LNCAP (cell line): Measurements from ENCODE around the gene ITGA3.

ENCODE experiments used
- CTCF ChIP-seq: fragments of 450-650 bp; IDR thresholded peaks from 2 replicates; pipeline ENCODE4 v1.5.1; 2017; ENCODE audit warnings: mild to moderate bottlenecking

ITGA3 gene

GRCh38 chr17:50050431-50051032 lies 5.4 kb upstream of the ITGA3 start:
- no peak for TF ChIP-seq CTCF

GRCh38 chr17:50051082-50051576 lies 4.8 kb upstream of the ITGA3 start:
- TF ChIP-seq CTCF: no peak

GRCh38 chr17:50051606-50052005 lies 4.3 kb upstream of the ITGA3 start:
- TF ChIP-seq CTCF: no peak

GRCh38 chr17:50052241-50052796 lies 3.6 kb upstream of the ITGA3 start:
- no peak for TF ChIP-seq CTCF

GRCh38 chr17:50052822-50053653 lies 2.9 kb upstream of the ITGA3 start:
- TF ChIP-seq CTCF: no peak

- no peak for TF ChIP-seq CTCF
Observed at GRCh38 chr17:50053654-50053960, 2.3 kb upstream of the ITGA3 start.

GRCh38 chr17:50055055-50055425 lies 870 bp upstream of the ITGA3 start:
- no peak for TF ChIP-seq CTCF
